GM18520 (cell line): ENCODE results near the gene PRODH.
"Not testable (repeated sequence)": the region's sequence is repeated elsewhere in the genome, so short reads cannot be mapped to it uniquely, and the experiment has no call there.

Experiments
- ATAC-seq: cut with Tn5 transposase; IDR thresholded peaks from one replicate; pipeline ENCODE4 v1.9.1; 2021; ENCODE audit not compliant: unreplicated experiment

PRODH gene, protein sequence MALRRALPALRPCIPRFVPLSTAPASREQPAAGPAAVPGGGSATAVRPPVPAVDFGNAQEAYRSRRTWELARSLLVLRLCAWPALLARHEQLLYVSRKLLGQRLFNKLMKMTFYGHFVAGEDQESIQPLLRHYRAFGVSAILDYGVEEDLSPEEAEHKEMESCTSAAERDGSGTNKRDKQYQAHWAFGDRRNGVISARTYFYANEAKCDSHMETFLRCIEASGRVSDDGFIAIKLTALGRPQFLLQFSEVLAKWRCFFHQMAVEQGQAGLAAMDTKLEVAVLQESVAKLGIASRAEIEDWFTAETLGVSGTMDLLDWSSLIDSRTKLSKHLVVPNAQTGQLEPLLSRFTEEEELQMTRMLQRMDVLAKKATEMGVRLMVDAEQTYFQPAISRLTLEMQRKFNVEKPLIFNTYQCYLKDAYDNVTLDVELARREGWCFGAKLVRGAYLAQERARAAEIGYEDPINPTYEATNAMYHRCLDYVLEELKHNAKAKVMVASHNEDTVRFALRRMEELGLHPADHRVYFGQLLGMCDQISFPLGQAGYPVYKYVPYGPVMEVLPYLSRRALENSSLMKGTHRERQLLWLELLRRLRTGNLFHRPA

DNA sequence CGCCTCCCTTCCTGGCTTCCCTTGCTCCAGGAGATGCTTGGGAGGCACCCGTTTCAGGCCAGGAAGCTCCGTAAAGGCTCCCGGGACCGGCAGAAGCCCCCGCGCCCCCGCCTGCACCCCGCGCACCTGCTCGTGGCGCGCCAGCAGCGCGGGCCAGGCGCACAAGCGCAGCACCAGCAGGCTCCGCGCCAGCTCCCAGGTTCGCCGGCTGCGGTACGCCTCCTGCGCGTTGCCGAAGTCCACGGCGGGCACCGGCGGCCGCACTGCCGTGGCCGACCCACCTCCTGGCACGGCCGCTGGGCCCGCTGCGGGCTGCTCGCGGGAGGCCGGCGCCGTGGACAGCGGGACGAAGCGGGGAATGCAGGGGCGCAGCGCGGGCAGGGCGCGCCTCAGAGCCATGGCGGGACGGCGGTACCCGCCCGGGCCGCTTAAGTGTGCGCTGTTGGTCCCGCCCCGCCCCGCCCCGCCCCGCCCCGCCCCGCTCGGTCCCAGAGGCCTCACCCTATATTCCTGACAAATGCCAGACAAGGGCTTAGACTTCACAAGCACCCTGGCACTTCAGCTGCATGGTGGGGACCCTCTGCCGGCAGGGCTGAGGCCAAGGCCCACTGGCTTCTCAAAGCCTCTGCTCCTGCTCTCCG lies at the start of gene PRODH:
Gene PRODH, minus strand, starts transcription at position 405 of the 641 bp plus-strand sequence. Its CDS starts 6 bp downstream, at position 399.
- ATAC-seq = no peak

DNA sequence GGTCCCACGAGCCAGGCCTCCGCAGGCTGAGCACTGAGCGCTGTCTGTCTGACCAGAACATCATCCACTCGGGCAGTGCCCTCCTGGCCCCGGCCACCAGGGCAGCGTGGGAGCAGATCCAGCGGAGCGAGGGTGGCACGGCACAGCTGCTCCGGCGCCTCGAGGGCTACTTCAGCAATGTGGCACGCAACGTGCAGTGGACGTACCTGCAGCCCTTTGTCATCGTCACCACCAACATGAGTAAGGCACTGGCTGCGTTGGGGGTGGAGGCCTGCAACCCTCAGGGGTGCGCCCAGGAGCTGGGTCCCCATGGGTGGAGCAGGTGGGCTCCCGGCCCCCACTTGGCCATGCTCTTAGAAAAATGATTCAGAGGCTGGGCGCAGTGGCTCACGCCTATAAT lies 49.7 kb upstream of the PRODH start:
- no peak for ATAC-seq

DNA sequence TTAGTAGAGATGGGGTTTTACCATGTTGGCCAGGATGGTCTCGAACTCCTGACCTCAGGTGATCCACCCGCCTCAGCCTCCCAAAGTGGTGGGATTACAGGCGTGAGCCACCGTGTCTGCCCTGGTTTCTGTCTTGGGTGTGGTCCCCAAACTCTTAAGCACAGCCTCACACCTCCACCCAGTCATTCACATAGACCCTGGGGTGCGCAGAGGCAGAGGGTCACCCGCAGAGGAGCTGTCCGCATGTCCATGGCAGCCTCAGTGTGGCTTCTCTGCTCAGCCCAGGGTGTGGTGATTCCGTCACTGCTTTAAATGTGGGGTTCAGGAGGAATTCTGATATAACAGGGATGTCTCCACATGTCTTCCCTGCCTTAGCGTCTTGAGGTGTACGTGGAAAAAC lies 48.5 kb upstream of the PRODH start:
- no peak for ATAC-seq

DNA sequence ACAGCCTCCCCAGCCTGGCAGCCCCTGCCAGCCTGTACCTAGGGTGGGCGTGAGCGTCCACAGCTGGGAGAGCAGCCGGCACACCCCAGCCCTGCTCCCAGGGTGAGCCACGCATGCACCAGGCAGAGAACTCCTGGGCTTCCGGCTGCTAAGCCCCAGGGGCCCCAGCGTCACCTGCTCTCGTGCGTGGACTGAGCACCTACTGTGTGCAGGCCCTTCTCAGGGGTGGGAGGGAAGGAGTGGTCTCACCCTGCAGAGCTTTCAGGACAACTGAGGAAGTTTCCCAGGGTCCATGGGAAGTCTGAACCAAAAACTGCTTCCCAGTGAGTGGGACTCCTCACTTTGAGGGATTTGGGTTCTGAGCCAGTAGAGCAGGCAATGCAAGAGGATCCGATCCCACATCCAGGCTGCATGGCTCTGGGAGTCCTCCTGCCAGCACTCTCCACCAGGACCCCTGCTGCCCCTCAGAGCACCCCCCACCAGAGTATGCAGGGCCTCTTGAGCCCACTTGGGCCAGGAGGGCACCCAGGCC lies 47.1 kb upstream of the PRODH start:
- no peak for ATAC-seq

DNA sequence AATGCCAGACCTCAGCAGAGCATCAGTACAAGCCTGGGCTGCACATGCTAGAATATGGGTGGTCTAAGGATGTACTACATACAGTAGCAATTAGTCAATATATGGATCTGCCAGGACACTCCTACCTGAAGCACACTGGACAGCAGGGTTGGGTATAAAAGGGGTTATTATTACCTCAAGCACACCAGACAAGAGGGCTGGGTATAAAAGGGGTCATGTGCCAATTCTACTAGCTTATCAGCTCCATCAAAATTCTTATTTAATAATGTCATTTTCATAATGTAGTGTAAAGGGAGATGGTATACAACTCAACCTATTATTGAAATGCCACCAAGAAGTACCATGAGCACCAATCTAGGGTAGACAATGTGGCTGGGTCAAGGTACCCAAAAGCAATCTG lies 44.7 kb upstream of the PRODH start:
- no peak for ATAC-seq

DNA sequence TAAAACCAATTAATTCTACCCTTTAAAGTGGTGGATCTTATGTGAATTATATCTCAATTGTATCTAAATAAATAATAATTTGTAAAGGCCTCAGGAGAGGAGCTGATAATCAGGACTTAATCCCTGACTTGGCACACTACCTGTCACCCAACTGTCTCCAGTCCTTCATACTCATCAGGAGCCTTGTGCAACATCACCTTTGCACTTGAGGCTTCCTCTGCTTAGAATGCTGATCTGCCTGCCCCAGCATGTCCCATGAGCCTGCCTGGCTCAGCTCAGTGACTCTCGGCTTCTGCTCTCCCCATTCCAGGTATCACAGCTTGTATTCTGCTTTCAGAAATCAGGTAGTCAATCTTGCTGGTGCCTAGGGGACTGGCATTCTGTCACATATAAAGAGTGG lies 43.9 kb upstream of the PRODH start:
- no peak for ATAC-seq

DNA sequence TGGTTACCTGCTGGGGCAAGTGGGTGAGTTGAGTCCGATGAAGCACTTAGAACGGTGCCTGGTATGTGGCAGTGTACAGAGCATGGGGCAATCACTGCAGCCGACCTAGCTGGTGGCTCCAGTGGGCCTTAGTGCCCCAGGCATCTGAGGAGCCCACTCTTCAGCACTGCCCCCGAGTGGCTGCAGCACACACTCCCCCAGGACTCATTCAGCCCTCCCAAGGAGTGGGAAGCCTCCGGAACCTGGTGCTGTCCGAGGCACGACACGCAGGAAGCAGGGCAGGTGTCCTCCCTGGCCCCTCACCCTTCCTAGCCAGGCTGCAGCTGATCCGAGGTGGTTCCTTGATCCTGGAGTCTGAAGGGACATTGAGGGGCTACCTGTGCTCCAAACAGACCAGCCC lies 42.4 kb upstream of the PRODH start:
- no peak for ATAC-seq

DNA sequence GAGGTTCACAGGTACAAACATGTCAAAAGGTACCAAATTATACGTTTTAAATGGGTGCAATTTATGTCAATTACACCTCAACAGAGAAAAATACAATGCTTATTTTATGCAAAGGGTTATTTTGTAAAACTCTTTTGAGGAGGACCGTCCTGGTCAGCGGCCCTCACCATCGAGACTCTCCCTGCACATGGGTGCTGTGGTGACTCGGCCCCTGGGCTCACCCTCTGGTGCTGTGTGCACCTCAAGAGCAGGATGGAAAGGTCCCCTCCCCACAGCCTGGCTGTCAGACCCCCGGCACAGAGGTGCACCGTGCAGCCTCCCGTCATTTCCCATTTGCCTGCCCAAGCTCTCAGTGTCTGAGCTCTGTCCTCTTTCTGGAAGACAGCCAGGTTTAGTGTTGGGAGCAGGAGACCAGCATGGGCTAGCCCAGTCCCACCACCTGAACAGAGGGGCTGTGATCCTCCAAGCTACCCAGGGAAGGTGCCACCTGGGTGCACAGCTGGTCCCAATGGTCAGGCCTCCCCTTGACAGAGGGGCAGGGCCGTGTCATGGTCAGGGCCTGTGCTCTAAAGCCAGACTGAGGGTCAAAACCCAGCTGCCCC lies 41.8 kb upstream of the PRODH start:
- ATAC-seq = no peak

DNA sequence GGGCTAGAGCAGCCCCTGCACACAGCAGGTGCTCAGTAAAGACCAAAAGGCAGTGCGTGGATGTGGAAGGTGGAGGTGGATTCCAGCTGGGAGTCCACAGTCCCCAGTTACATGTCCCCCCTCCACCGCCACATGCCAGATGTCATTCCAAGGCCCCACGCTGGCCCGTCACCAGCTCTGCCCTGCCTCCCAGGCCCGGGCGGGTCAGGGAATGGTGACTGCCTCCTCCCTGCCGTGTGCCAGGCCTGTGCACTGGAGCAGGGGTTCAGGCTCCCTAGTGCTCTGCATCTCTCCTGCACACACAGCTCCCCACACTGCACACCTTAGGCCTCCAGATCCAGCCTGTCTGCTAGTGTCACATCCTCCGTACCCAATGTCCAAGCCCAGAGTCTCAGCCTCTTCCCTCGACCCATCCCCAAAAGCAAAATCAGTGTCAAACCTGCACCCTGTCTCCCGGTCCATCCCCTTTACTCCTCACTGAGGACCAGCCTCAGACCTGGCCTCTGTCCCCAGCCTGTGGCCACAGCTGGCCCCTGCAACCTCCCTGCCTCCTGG lies 40.2 kb upstream of the PRODH start:
- ATAC-seq = no peak

DNA sequence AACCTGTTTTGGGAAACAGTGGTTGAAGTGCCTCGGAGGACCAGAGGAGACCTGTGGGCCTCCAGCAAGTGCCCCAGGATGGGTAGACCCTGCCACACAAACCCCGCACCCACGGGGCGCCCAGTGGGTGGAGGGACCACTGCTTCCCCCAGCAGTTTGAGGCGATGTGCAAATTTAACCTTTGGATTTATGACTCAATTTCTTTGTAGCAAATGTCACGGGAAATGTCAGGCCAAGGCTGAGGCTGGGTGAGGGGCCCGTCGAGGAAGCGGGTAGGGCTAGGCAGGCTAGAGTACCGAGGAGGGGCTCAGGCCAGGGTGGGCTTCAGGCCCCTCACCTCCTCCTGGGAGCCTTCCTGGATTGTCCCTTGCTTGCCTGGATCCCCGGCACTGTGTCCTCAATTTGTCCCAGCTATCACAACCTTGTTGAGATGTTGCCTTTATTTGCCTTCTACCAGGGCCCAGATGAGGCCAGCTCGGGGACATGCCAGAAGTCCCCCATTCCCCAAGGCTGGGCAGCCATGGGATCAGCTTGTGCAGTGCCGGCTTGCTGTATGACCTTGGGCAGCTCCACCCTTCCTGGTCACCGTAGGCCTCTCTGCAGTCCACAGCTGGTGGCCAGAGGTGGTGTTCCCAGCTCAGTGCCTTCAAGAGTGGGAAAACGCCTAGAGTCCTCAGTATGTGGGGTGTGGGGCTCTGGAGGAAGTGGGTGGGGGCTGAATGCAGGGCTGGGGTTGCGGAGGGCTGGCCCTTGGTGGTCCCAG lies 39.5 kb upstream of the PRODH start:
- ATAC-seq = no peak

DNA sequence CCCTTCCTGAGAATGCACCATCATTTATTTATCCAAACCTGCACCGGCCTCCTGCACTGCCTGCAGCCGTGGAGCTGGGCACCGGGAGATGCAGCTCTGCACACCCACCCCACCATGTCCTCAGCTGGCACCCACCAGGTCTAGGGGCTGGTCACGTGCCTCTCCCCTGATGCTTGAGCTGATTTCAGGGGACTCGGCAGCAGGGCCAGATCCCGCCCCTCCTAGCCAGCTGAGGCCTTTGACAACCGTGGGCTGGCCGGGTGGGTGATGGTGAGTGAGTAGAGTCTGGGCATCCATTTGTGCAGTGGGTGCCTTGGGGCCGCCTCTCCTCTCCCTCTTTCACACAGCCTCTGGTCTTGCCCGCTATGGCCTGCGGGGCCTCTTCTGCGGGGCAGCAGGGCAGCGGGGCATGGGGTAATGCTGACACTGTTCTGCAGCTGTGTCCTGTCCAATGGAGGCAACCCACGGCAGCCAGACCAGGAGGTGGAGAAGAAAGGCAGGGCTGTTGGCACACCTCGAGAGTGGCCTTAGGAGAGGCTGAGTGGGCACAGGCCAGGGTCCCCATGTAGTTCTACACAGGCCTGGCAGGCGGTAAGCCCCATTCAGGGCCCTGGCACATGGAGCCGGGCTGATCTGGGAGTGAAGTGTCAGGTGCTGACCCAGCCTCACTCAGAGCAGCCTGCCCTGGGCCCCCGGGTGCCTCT lies 38.5 kb upstream of the PRODH start:
- ATAC-seq = no peak

DNA sequence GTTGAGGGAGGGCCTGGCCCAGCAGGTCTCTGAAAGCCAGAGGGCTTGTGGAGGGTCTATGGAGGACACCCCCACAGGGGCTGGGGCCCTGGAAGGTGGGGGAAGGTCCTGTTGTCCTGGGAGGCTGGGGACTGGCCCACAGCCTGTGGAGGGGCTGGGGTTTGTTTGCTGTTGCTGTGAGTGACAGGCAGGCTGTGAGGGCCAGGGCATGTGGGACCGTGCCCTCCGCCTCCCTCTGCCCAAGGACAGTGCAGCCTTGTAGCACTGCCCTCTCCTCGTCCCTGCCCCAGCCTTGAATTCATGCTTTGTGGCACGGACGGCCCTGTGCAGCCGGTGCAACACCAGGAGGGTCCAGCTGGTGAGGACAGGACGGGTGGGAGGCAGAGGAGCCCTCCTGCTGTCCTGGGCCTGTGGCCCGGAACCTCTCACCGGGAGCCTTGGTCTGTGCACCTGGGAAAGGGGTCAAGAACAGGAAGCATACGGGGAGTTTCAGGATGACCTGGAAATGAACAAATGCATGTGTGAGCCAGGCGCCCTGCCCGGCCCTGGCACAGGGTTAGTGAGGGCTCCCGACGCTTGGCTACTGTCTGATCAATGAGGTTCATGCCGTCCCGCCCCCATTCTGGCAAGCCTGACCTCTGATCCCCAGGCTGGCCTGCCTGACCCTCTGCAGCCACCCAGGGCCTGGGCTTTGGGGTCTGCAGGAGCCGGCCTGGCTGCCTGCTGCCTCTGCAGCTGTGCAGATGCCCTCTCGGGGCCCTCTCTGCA lies 37.4 kb upstream of the PRODH start:
- no peak for ATAC-seq

DNA sequence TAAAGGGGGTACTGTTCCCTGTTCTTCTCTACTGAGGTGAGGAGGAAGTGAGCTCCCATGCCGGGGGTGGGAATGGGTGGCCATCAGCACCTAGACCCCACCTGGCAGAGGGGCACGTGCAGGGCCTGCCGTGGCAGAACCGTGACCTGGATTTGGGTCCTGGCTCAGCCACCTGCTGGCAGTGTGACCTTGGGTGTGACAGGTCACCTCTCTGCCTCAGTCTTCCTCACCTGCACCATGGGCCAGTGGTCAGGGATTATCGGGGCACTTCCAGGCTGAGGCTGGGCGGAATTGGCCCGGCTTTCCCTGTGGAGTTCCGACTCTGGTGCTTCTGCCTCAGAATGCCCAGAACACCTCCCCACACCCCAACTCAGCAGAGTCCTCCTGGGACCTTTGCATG lies 36.5 kb upstream of the PRODH start:
- ATAC-seq = not testable (repeated sequence)

DNA sequence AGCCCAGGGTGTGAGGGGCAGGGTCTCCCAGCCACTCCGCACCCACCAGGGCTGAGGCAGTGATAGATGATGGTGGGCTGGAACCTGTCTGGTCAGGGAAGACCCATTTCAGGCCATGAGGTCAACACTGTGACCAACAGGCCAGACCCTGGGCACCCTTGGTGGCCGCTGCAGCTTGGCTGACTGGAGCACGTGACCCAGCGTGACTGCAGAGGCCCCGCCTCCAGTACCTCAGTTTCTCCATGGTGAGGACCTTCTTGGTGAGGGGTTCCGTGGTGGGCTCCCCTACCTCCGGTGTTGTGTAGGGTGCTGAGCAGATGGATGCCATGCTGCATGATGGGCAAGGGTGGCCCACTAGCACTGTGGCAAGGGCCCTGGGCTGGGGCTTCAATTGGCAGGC lies 35.9 kb upstream of the PRODH start:
- ATAC-seq = not testable (repeated sequence)

DNA sequence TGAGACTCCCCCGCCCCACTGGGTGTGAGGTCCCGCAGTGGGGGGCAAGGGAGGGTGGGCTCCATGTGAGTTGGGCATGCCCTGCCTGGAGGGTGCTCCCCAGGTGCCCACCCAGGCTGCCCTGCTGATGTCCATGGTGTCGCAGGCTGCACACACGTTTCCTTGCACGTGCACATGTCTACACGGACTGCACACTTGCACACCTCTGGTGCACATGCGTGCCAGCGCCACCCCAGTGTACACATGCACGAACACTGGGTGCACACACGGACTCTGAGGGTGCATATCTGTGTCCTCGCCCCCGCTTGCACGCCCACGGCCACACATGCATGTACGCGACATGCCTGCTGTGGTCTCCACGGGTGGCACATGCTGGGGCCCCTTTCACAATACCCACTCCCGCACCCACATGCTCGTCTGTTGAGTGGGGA lies 35.2 kb upstream of the PRODH start:
- ATAC-seq = no peak

DNA sequence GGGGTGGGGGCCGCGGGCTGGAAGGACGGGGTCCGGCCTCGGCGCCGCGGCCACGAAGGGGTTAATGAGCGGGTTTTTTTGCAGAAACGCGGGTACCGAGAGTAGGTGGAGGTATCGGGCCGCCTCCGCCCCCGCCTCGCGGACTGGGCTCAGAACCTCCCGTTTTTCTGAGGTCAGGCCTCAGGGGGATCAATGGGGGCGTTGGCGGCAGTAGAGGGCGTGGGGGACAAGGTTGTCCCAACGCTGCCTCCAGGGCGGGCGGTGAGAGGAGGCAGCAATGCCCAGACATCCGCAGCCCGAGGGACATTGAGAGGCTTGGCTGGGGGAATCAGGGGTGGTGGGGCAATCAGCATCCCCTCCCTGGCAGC lies 34.8 kb upstream of the PRODH start:
- ATAC-seq = no peak

DNA sequence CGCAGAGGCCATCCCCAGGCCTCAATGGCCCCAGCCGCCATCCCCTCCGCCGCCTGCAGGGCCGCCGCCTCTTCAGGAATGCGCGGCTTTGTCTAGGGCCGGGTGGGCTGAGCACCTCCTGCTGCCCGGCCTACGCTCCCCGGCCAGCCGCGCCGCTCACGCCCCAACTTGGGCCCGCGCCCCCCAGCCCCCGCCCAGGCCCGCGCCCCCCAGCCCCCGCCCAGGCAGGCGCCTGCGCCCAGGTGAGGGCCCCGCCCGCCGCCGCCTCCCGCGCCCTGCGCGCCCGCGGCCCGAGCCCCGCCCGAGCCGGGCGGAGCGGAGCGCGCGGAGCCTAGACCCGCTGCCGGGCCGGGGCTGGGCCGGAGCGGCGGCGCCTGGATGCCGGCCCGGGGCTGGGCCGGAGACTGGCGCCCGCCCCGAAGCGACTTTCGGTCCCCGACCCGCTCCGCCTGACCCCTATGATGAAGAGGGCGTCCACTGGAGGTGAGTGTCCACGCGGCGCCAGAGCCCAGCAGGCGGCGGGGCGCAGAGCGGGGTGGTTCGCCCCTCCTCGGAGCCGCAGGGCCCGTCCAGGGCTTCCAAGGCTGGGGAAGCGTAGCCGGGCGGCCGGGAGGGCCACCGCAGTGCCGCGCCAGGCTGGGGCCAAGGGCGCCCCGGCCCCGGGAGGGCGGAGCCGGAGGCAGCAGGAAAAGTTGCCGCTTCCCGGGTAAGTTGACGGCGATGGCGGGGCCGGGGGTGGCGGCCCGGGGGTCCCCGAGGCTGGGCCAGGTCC lies 34.3 kb upstream of the PRODH start:
- ATAC-seq = no peak

DNA sequence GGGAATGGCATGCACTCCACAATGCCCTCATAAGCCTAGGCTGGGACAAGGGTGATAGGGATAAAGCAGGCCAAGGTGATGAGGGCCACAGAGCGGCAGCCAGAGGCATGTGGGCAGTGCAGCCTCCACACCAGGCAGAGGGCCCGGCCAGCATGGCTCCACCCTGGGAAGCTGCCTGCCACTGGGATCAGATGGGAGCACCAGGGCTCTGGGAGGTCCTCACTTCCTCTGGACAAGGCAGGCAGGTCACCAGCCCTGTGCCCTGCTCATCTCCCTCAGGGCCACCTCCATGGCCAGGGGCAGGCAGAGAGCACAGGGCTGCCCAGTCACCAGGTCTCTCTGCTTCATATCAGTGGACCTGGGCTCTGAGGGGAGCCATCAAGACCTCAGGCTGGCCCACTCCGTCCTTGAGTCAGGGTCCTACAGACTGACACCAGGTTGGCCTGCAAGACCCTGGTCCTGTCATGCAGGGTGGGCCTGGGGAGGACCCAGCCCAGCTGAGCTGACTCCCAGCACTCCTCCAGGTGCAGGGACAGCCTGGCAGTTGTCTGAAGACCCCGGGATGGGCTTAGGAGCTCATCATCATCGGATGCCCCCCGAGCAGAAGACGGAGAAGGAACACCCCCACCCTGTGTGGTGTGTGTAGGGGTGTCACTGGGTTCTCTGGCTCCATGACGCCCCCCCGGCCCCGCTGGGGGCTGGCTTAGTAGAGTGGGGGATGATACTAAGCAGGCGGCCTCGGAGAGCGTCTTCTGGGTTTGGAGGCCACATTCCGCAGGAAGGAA lies 33.3 kb upstream of the PRODH start:
- not testable (repeated sequence) for ATAC-seq
